Vagina (tissue), 2 donors: ENCODE results near the gene RPTN.

Source experiments
- CTCF ChIP-seq, 3 experiments: fragments of 450-650 bp in 2 of 3; fragments of 200-600 bp in 1 of 3; sonication (generic) in 1 of 3; IDR thresholded peaks; one replicate each; pipeline ENCODE4 v1.5.1; 2017 to 2019; ENCODE audit warnings: antibody characterized with exemption in 3 of 3, mild to moderate bottlenecking in 2 of 3, moderate library complexity in 2 of 3
- POLR2A ChIP-seq, 2 donors: fragments of 450-650 bp; IDR thresholded peaks; one replicate each; pipeline ENCODE4 v1.6.1; 2017; ENCODE audit warnings: antibody characterized with exemption in 2 of 2, mild to moderate bottlenecking in 2 of 2, moderate library complexity in 2 of 2

GRCh38 chr1:152107031-152107983 is 51.7 kb downstream of the RPTN start:
- no peak for TF ChIP-seq POLR2A (IDR thresholded peaks at IDR 0.05)
- no peak for TF ChIP-seq CTCF (IDR thresholded peaks at IDR 0.05)
